GM12801 (cell line): ENCODE data around the gene TTC21A.

Source experiments
- TF ChIP-seq, protein P1 (sequence below): IDR thresholded peaks from one replicate; pipeline ENCODE4 v1.5.1; 2011; ENCODE audit warnings: control low read depth; ENCODE audit not compliant: insufficient read length; ENCODE audit errors: extremely low read depth

Gene TTC21A

GRCh38 chr3:39099738-39100499 lies 7.6 kb upstream of the TTC21A start:
- TF ChIP-seq, protein P1, sequence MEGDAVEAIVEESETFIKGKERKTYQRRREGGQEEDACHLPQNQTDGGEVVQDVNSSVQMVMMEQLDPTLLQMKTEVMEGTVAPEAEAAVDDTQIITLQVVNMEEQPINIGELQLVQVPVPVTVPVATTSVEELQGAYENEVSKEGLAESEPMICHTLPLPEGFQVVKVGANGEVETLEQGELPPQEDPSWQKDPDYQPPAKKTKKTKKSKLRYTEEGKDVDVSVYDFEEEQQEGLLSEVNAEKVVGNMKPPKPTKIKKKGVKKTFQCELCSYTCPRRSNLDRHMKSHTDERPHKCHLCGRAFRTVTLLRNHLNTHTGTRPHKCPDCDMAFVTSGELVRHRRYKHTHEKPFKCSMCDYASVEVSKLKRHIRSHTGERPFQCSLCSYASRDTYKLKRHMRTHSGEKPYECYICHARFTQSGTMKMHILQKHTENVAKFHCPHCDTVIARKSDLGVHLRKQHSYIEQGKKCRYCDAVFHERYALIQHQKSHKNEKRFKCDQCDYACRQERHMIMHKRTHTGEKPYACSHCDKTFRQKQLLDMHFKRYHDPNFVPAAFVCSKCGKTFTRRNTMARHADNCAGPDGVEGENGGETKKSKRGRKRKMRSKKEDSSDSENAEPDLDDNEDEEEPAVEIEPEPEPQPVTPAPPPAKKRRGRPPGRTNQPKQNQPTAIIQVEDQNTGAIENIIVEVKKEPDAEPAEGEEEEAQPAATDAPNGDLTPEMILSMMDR: no peak

- TF ChIP-seq, protein P1: no peak
Measured at GRCh38 chr3:39100500-39100886, 7.0 kb upstream of the TTC21A start.

- TF ChIP-seq, protein P1: no peak
Measured at GRCh38 chr3:39101022-39101689, 6.3 kb upstream of the TTC21A start.

DNA sequence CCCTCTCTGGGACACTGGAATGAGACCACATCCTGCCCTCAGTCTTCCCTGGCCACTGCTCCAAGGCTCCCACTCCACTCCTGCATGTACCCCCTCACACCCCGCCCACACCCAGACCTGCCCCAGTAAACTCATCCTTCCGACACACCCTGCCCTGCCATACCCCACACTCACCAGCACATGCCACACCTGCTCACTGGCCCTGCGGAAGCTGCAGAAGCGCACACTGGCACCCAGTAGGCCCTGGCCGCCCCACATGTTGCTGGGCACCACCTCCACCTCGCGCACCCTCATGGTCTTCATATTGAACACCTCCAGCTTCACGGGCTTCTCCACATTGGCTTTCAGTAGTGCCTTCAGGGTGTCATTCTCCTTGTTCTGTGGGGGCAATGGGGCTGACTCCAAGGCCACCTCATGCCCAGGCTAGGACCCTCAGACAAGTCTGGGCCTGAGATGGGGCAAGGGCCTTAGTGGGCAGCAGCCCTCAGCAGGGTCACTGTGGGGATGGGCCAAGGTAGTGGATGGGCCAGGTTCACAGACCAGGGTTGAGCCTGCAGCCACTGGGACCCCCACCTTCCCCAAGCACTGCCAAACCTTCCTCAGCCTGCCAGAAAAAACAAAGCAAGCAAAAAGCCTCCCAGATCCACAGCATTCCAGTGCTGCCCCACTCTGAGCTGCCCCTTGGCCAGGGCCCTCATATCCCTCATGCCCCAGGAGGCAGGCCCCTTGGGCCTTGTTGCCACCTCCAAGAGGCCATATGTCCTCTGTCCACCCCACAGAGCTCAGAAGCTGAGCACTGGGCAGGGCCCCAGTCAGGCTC lies 4.8 kb upstream of the TTC21A start:
- TF ChIP-seq, protein P1: no peak

DNA sequence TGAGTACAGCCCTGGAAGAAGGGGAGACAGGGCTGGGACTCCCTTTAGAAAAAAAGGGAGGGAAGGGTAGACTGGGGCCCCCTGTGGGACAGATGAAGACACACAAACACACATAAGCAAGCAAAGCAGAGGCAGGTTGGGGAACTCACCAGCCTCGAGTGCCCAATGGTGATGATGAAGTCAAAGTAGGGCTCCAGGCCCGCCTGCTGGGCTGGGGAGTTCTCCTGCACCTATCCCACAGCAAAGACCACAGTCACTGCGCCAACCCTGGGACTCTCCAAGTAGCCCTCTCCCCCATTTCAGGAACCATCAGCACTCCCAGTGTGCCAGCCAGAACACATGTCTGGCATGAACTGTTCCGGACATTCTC lies 4.2 kb upstream of the TTC21A start:
- TF ChIP-seq, protein P1: no peak

DNA sequence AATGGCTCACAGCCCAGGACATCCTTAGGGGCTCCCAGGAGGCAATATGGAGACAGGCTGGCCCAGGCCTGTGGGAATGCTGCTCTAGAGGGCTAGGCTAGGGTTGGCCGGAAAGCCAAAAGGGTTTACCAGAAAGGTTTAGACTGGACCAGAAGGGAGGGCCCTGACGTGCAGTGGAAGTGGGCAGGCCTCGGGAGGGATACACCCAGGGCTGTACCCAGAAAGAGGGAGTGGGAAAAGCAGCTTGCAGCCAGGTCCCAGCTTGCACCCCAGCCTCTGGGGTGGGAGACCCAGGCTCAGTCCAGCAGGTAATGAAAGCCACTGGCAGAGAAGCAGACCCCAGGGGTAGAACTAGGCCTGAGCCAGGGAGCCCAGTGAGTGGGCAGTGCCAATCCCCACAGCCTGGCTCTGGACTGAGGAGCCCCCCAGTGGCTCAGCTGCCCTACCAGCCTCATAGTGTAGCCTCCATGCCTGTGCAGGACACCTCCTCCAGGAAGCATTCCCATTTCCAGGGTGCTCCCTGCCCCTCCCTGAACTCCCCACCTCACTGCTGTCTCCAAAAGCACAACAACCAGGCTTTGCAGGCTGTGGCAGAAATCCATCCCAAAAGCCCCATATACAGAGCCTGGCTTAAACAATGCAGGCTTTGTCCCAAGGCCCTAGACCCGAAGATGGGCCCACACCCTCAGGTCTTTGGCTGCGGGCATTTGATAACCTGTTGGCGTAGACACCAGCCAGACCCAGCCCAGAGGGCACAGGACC lies 3.5 kb upstream of the TTC21A start:
- TF ChIP-seq, protein P1: no peak
